Thyroid gland (tissue), 4 donors: ENCODE measurements around the gene TEKT2.

Source experiments
- CTCF ChIP-seq, 6 experiments: fragments of 200-600 bp in 3 of 6; fragments of 450-650 bp in 3 of 6; sonication (generic) in 3 of 6; IDR thresholded peaks; one replicate each; pipeline ENCODE4 v1.5.1; 2016 to 2019; ENCODE audit warnings: antibody characterized with exemption in 6 of 6, mild to moderate bottlenecking in 2 of 6, inconsistent platforms in 1 of 6, moderate library complexity in 1 of 6
- POLR2A ChIP-seq, 2 donors: fragments of 450-650 bp; IDR thresholded peaks; one replicate each; pipeline ENCODE4 v1.6.1; 2017; ENCODE audit warnings: antibody characterized with exemption in 2 of 2, mild to moderate bottlenecking in 2 of 2, moderate library complexity in 1 of 2

- no peak for TF ChIP-seq CTCF (IDR thresholded peaks at IDR 0.05)
- TF ChIP-seq POLR2A (IDR thresholded peaks at IDR 0.05): no peak
Observed at GRCh38 chr1:36080236-36080635, 3.7 kb upstream of the TEKT2 start.
